Activated CD8-positive, alpha-beta memory T cell treated with anti-CD3 and anti-CD28 coated beads, Interleukin-2, amount 10 ng/mL, durations not matched to agents 7 days and 5 days (primary cell): ENCODE measurements around the gene HIP1. TPM values are rescaled to one million over a fixed set of nuclear protein-coding genes. Genes with fewer than 3 reads are reported as not detected.
"Not testable (repeated sequence)": the region's sequence is repeated elsewhere in the genome, so short reads cannot be mapped to it uniquely, and the experiment has no call there.

ENCODE experiments used
- ATAC-seq: fragments of 150-1000 bp; cut with Tn5 transposase; one replicate; pipeline ENCODE4 v1.10.0; 2021; ENCODE audit warnings: moderate library complexity
- CTCF ChIA-PET: fragments of 350-600 bp; sonication (Branson Sonifier 250); formaldehyde crosslinking; loops from one replicate; lab custom pipeline; 2021; ENCODE audit warnings: antibody characterized with exemption; lab: Charles Lee
- DNase-seq: peaks from one replicate; pipeline ENCODE4 v3.0.0-alpha.2; 2020
- H3K27ac Mint-ChIP-seq: one replicate; pipeline ENCODE4 v1.8.0; 2021; ENCODE audit warnings: mild to moderate bottlenecking, mixed read lengths
- H3K27me3 Mint-ChIP-seq: one replicate; pipeline ENCODE4 v1.8.0; 2021; ENCODE audit warnings: mixed read lengths
- H3K36me3 Mint-ChIP-seq: one replicate; pipeline ENCODE4 v1.8.0; 2021; ENCODE audit warnings: mild to moderate bottlenecking, mixed read lengths
- H3K4me1 Mint-ChIP-seq: one replicate; pipeline ENCODE4 v1.8.0; 2021; ENCODE audit warnings: mixed read lengths
- H3K4me3 Mint-ChIP-seq: one replicate; pipeline ENCODE4 v1.8.0; 2021; ENCODE audit warnings: mild to moderate bottlenecking, moderate library complexity, mixed read lengths
- H3K9me3 Mint-ChIP-seq: one replicate; pipeline ENCODE4 v1.8.0; 2022; ENCODE audit warnings: low read depth, mixed read lengths
- total RNA-seq, 2 experiments: library from RNA; stranded (reverse); gene quantifications; one replicate each; pipeline ENCODE4 v1.2.3, GENCODE V29; 2021

The HIP1 gene
- total RNA-seq, 2 experiments from 2014 or later = 7.6 to 11.8 TPM

- H3K4me3 Mint-ChIP-seq = no peak overlapping the region
- H3K9me3 Mint-ChIP-seq = peaks cover 2% of the 10 kb centered on the region
- CTCF ChIA-PET = no interaction called here
- peaks cover 39% of the 10 kb centered on the region for H3K4me1 Mint-ChIP-seq
- H3K27me3 Mint-ChIP-seq = no peaks in the 10 kb centered on the region
- H3K36me3 Mint-ChIP-seq = peaks cover 5% of the 10 kb centered on the region
- ATAC-seq = no peak
- H3K27ac Mint-ChIP-seq = peak overlapping the region; percentile 22
- DNase-seq = no peak
Observed at GRCh38 chr7:75591467-75592255, 147.1 kb downstream of the HIP1 start.

- H3K36me3 Mint-ChIP-seq = peaks cover 4% of the 10 kb centered on the region
- ATAC-seq (no peak), DNase-seq (no peak)
- H3K9me3 Mint-ChIP-seq = peaks cover 2% of the 10 kb centered on the region
- H3K27me3 Mint-ChIP-seq = no peaks in the 10 kb centered on the region
- H3K4me3 Mint-ChIP-seq = no peak overlapping the region
- no peak overlapping the region for H3K27ac Mint-ChIP-seq
- peaks cover 33% of the 10 kb centered on the region for H3K4me1 Mint-ChIP-seq
- CTCF ChIA-PET = no interaction called here
Observed at GRCh38 chr7:75590373-75591005, 148.3 kb downstream of the HIP1 start.

GRCh38 chr7:75584354-75584753 lies 154.4 kb downstream of the HIP1 start:
- Mint-ChIP-seq H3K27ac (no peak overlapping the region), H3K4me1 (no peaks in the 10 kb centered on the region), H3K9me3 (no peaks in the 10 kb centered on the region), H3K36me3 (no peaks in the 10 kb centered on the region), H3K4me3 (no peak overlapping the region), H3K27me3 (no peaks in the 10 kb centered on the region)
- no peak for DNase-seq
- ATAC-seq = no peak
- CTCF ChIA-PET = interaction anchor here (1.1 kb wide), 1 partner anchor 13 kb away, joined by 3 read pairs; no protein-coding TSS in a partner anchor

GRCh38 chr7:75583255-75583654 lies 155.5 kb downstream of the HIP1 start:
- DNase-seq = no peak
- H3K4me1 Mint-ChIP-seq = no peaks in the 10 kb centered on the region
- no peak for ATAC-seq

GRCh38 chr7:75579899-75580298 lies 158.8 kb downstream of the HIP1 start:
- ATAC-seq (no peak), DNase-seq (no peak)
- H3K27me3 Mint-ChIP-seq = no peaks in the 10 kb centered on the region
- H3K9me3 Mint-ChIP-seq = no peaks in the 10 kb centered on the region
- no peaks in the 10 kb centered on the region for H3K4me1 Mint-ChIP-seq
- no peaks in the 10 kb centered on the region for H3K36me3 Mint-ChIP-seq
- H3K27ac Mint-ChIP-seq = no peak overlapping the region
- CTCF ChIA-PET = no interaction called here
- no peak overlapping the region for H3K4me3 Mint-ChIP-seq

More at GRCh38 chr7:75583255-75583654, 155.5 kb downstream of the HIP1 start:
- CTCF ChIA-PET = no interaction called here
- Mint-ChIP-seq H3K27ac (no peak overlapping the region), H3K27me3 (no peaks in the 10 kb centered on the region), H3K4me3 (no peak overlapping the region), H3K9me3 (no peaks in the 10 kb centered on the region), H3K36me3 (no peaks in the 10 kb centered on the region)

GRCh38 chr7:75578081-75578480 lies 160.7 kb downstream of the HIP1 start:
- no peaks in the 10 kb centered on the region for H3K9me3 Mint-ChIP-seq
- CTCF ChIA-PET = no interaction called here
- ATAC-seq (no peak), DNase-seq (no peak)
- H3K4me1 Mint-ChIP-seq = peaks cover 5% of the 10 kb centered on the region
- no peaks in the 10 kb centered on the region for H3K27me3 Mint-ChIP-seq
- no peaks in the 10 kb centered on the region for H3K36me3 Mint-ChIP-seq
- no peak overlapping the region for H3K27ac Mint-ChIP-seq
- H3K4me3 Mint-ChIP-seq = no peak overlapping the region

GRCh38 chr7:75575488-75576121 lies 163.1 kb downstream of the HIP1 start:
- H3K4me3 Mint-ChIP-seq = no peak overlapping the region
- DNase-seq (no peak), ATAC-seq (no peak)
- no peaks in the 10 kb centered on the region for H3K9me3 Mint-ChIP-seq
- no peaks in the 10 kb centered on the region for H3K27me3 Mint-ChIP-seq
- CTCF ChIA-PET = no interaction called here
- no peaks in the 10 kb centered on the region for H3K36me3 Mint-ChIP-seq
- H3K27ac Mint-ChIP-seq = no peak overlapping the region
- peaks cover 5% of the 10 kb centered on the region for H3K4me1 Mint-ChIP-seq

GRCh38 chr7:75573477-75574019 lies 165.2 kb downstream of the HIP1 start:
- CTCF ChIA-PET = no interaction called here
- Mint-ChIP-seq H3K9me3 (no peaks in the 10 kb centered on the region), H3K36me3 (no peaks in the 10 kb centered on the region), H3K27me3 (no peaks in the 10 kb centered on the region), H3K4me1 (peaks cover 5% of the 10 kb centered on the region), H3K4me3 (no peak overlapping the region), H3K27ac (no peak overlapping the region)
- no peak for DNase-seq
- no peak for ATAC-seq

- Mint-ChIP-seq H3K27me3 (no peaks in the 10 kb centered on the region), H3K4me1 (peaks cover 5% of the 10 kb centered on the region), H3K27ac (no peak overlapping the region), H3K4me3 (no peak overlapping the region), H3K36me3 (no peaks in the 10 kb centered on the region), H3K9me3 (no peaks in the 10 kb centered on the region)
- CTCF ChIA-PET = no interaction called here
- ATAC-seq (no peak), DNase-seq (no peak)
Observed at GRCh38 chr7:75572814-75573213, 165.9 kb downstream of the HIP1 start.

- no peak for ATAC-seq
- Mint-ChIP-seq H3K4me1 (peaks cover 5% of the 10 kb centered on the region), H3K9me3 (no peaks in the 10 kb centered on the region), H3K36me3 (no peaks in the 10 kb centered on the region), H3K27me3 (no peaks in the 10 kb centered on the region), H3K27ac (no peak overlapping the region), H3K4me3 (no peak overlapping the region)
- CTCF ChIA-PET = no interaction called here
- DNase-seq = no peak
Observed at GRCh38 chr7:75572396-75572795, 166.3 kb downstream of the HIP1 start.

GRCh38 chr7:75571209-75571608 lies 167.5 kb downstream of the HIP1 start:
- no peaks in the 10 kb centered on the region for H3K36me3 Mint-ChIP-seq
- no peaks in the 10 kb centered on the region for H3K9me3 Mint-ChIP-seq
- no peak for DNase-seq
- H3K4me1 Mint-ChIP-seq = peaks cover 5% of the 10 kb centered on the region
- CTCF ChIA-PET = no interaction called here
- no peak overlapping the region for H3K27ac Mint-ChIP-seq
- no peaks in the 10 kb centered on the region for H3K27me3 Mint-ChIP-seq
- ATAC-seq = no peak
- no peak overlapping the region for H3K4me3 Mint-ChIP-seq

- H3K4me1 Mint-ChIP-seq = peaks cover 12% of the 10 kb centered on the region
- ATAC-seq, H3K27ac Mint-ChIP-seq, CTCF ChIA-PET, DNase-seq, H3K36me3 Mint-ChIP-seq, H3K9me3 Mint-ChIP-seq, H3K4me3 Mint-ChIP-seq, H3K27me3 Mint-ChIP-seq: not testable (repeated sequence)
Observed at GRCh38 chr7:75569629-75570282, 169.0 kb downstream of the HIP1 start.

GRCh38 chr7:75567948-75568595 lies 170.7 kb downstream of the HIP1 start:
- Mint-ChIP-seq H3K27ac (no peak overlapping the region), H3K36me3 (peaks cover 7% of the 10 kb centered on the region), H3K9me3 (no peaks in the 10 kb centered on the region), H3K27me3 (no peaks in the 10 kb centered on the region), H3K4me3 (no peak overlapping the region), H3K4me1 (peaks cover 7% of the 10 kb centered on the region)
- CTCF ChIA-PET = no interaction called here
- DNase-seq (no peak), ATAC-seq (no peak)
